Measurements from ENCODE around the gene STK39. TPM values are rescaled to one million over a fixed set of nuclear protein-coding genes. Genes with fewer than 3 reads are reported as not detected.

The STK39 gene
- total and polyA plus RNA-seq, 2 of the 4 experiments (the other 2 are of a cell fraction), result 11.8 to 16.4 TPM

- no peak overlapping the region for H3K23ac ChIP-seq (ENCODE audit: low read depth, low read length)
- peaks cover 6% of the 10 kb centered on the region for H3K36me3 ChIP-seq (ENCODE audit: control insufficient read depth, insufficient read depth, low read length)
- peaks cover 7% of the 10 kb centered on the region; the same call in 1 of the 2 replicates for H3K9me1 ChIP-seq (ENCODE audit: insufficient read depth, low read length)
- H2AK5ac ChIP-seq (ENCODE audit: low read depth, low read length), result no peak overlapping the region
- H3K4me1 ChIP-seq (ENCODE audit: control insufficient read depth, insufficient read depth, low read length), result no peaks in the 10 kb centered on the region
- no peak overlapping the region for H3K27ac ChIP-seq (ENCODE audit: insufficient read depth, low read length)
- no TSS peak for BruUV-seq (replicated peaks)
- no peaks in the 10 kb centered on the region for H4K20me1 ChIP-seq (ENCODE audit: insufficient read depth, low read length)
- H2BK5ac ChIP-seq (ENCODE audit: low read depth, low read length, poor library complexity, severe bottlenecking), result no peak overlapping the region
- ChIA-PET CTCF (no interaction called here), POLR2A (ENCODE audit: unreplicated experiment) (no interaction called here)
- TF ChIP-seq FOS (IDR thresholded peaks at IDR 0.05; ENCODE audit: low read depth, low read length) (no peak), RCOR1 (IDR thresholded peaks at IDR 0.05; ENCODE audit: insufficient replicate concordance, low read length) (no peak), CEBPB (IDR thresholded peaks at IDR 0.05; ENCODE audit: low read depth, low read length) (no peak), SMC3 (IDR thresholded peaks at IDR 0.05; ENCODE audit: low read depth, low read length) (no peak), ELK1 (IDR thresholded peaks at IDR 0.05; ENCODE audit: borderline replicate concordance, low read depth, low read length) (no peak), MAFK (IDR thresholded peaks at IDR 0.05; ENCODE audit: low read depth, low read length) (no peak), USF2 (IDR thresholded peaks at IDR 0.05; ENCODE audit: low read depth, low read length) (no peak), CTCF (conservative IDR thresholded peaks at IDR 0.05; ENCODE audit: low read depth, low read length) (no peak)
- 84% methylated on average over 3 of the region's 4 CpGs; no CpG with 5 or more reads in 1 of the 2 experiments for WGBS, 2 experiments (ENCODE audit: extremely low coverage in 2 of 2, insufficient read length in 1 of 2)
- H3K79me1 ChIP-seq (ENCODE audit: low read depth in 1 of 2, low read length in 2 of 2), result peaks cover 12 to 26% of the 10 kb centered on the region in 2 experiments
- no peak overlapping the region for H2BK20ac ChIP-seq (ENCODE audit: low read depth, low read length)
- H3K9me3 ChIP-seq (ENCODE audit: control insufficient read depth, insufficient read depth, low read length), result no peaks in the 10 kb centered on the region
- H4K8ac ChIP-seq (ENCODE audit: low read depth in 2 of 2, low read length in 2 of 2), result no peak overlapping the region
- in situ Hi-C loops (cut with MboI; ENCODE audit: low sequenced_read_pairs) (no loop called here), dilution Hi-C loops (cut with HindIII; ENCODE audit: low sequenced_read_pairs, unreplicated experiment) (no loop called here), intact Hi-C loops (cut with micrococcal nuclease) (no loop called here)
- no peak overlapping the region for H3K4me2 ChIP-seq (ENCODE audit: low read depth, low read length)
- no peak for DNase-seq
- H3K4me3 ChIP-seq (ENCODE audit: insufficient read depth, low read depth, low read length), result no peak overlapping the region
- no peak overlapping the region for H3K56ac ChIP-seq (ENCODE audit: extremely low read depth, insufficient read depth, low read length)
- H2BK15ac ChIP-seq (ENCODE audit: low read depth, low read length), result no peak overlapping the region
- no peak overlapping the region for H2AFZ ChIP-seq (replicated peaks; ENCODE audit: low read length, poor library complexity)
- no peak overlapping the region for H2AK9ac ChIP-seq (replicated peaks; ENCODE audit: low read depth, low read length, poor library complexity)
- H4K5ac ChIP-seq (ENCODE audit: low read depth, low read length), result no peak overlapping the region
- no peak overlapping the region for H3K18ac ChIP-seq (ENCODE audit: low read depth, low read length)
- H3K27me3 ChIP-seq (ENCODE audit: control insufficient read depth, insufficient read depth, low read length), result no peaks in the 10 kb centered on the region
- no peak overlapping the region for H3K4ac ChIP-seq (ENCODE audit: low read depth, low read length)
- no peak overlapping the region for H2BK120ac ChIP-seq (ENCODE audit: low read depth, low read length)
- no peak for ATAC-seq (ENCODE audit: low read depth)
- H4K91ac ChIP-seq (ENCODE audit: insufficient read depth, low read depth, low read length), result no peak overlapping the region
- no peak overlapping the region for H3K14ac ChIP-seq (replicated peaks; ENCODE audit: low read depth, low read length)
- H3K9ac ChIP-seq (ENCODE audit: low read depth, low read length), result no peak overlapping the region
Measured at GRCh38 chr2:168052773-168053172, 194.6 kb downstream of the STK39 start.
